WTC11 (cell line): ENCODE measurements around the gene CFAP20DC. TPM values are rescaled to one million over a fixed set of nuclear protein-coding genes. Genes with fewer than 3 reads are reported as not detected.

ENCODE experiments used
- ATAC-seq: fragments of 200-7000 bp; cut with Tn5 transposase; 2 replicates; pipeline ENCODE4 v1.10.0; 2021; ENCODE audit warnings: mild to moderate bottlenecking, moderate library complexity
- CTCF ChIA-PET: fragments of 300-600 bp; sonication (Branson Sonifier 250); formaldehyde crosslinking; loops from one replicate; lab custom pipeline; 2021; ENCODE audit warnings: antibody characterized with exemption; lab: Charles Lee
- POLR2A ChIA-PET: fragments of 350-600 bp; sonication (Branson Sonifier 250); formaldehyde crosslinking; loops from one replicate; lab custom pipeline; 2021; ENCODE audit warnings: antibody characterized with exemption; lab: Charles Lee
- DNase-seq: peaks from one replicate; pipeline ENCODE4 v3.0.0; 2021; ENCODE audit warnings: low spot score
- H3K27ac Mint-ChIP-seq: 2 replicates; pipeline ENCODE4 v1.8.0; 2021; ENCODE audit warnings: mixed read lengths
- H3K27me3 Mint-ChIP-seq: 2 replicates; pipeline ENCODE4 v1.8.0; 2021; ENCODE audit warnings: low read depth, mild to moderate bottlenecking, moderate library complexity, mixed read lengths
- H3K36me3 Mint-ChIP-seq: 2 replicates; pipeline ENCODE4 v1.8.0; 2021; ENCODE audit warnings: mixed read lengths
- H3K4me1 Mint-ChIP-seq: 2 replicates; pipeline ENCODE4 v1.8.0; 2022; ENCODE audit warnings: mixed read lengths
- H3K4me3 Mint-ChIP-seq: 2 replicates; pipeline ENCODE4 v1.8.0; 2021; ENCODE audit warnings: mild to moderate bottlenecking, moderate library complexity, mixed read lengths
- H3K9me3 Mint-ChIP-seq: 2 replicates; pipeline ENCODE4 v1.8.0; 2021; ENCODE audit warnings: mixed read lengths
- ATF3 ChIP-seq: sonication (generic); formaldehyde crosslinking; conservative IDR thresholded peaks from 2 replicates; pipeline ENCODE4 v1.8.1; 2022; ENCODE audit warnings: mild to moderate bottlenecking, missing genetic modification reagents
- ATF6 ChIP-seq: sonication (generic); formaldehyde crosslinking; IDR thresholded peaks from 2 replicates; pipeline ENCODE4 v1.8.1; 2023; ENCODE audit warnings: mild to moderate bottlenecking, missing genetic modification reagents
- CBFB ChIP-seq: sonication (generic); formaldehyde crosslinking; IDR thresholded peaks from 2 replicates; pipeline ENCODE4 v1.8.1; 2022; ENCODE audit warnings: mild to moderate bottlenecking, low read depth, missing genetic modification reagents
- CREB1 ChIP-seq: sonication (generic); formaldehyde crosslinking; IDR thresholded peaks from 2 replicates; pipeline ENCODE4 v1.8.0; 2023; ENCODE audit warnings: mild to moderate bottlenecking, missing genetic modification reagents
- E2F5 ChIP-seq: sonication (generic); formaldehyde crosslinking; IDR thresholded peaks from 2 replicates; pipeline ENCODE4 v1.8.1; 2022; ENCODE audit warnings: mild to moderate bottlenecking, moderate library complexity, missing genetic modification reagents
- ERG ChIP-seq: fragments of 250-450 bp; sonication (Bioruptor Pico); IDR thresholded peaks from 2 replicates; pipeline ENCODE4 v1.8.0; 2021; ENCODE audit warnings: mild to moderate bottlenecking
- ESRRA ChIP-seq: sonication (generic); formaldehyde crosslinking; IDR thresholded peaks from 2 replicates; pipeline ENCODE4 v1.8.1; 2022; ENCODE audit warnings: mild to moderate bottlenecking, missing genetic modification reagents, borderline replicate concordance
- GABPB1 ChIP-seq: sonication (generic); formaldehyde crosslinking; IDR thresholded peaks from 2 replicates; pipeline ENCODE4 v1.8.1; 2023; ENCODE audit warnings: mild to moderate bottlenecking, missing genetic modification reagents
- JUN ChIP-seq: sonication (generic); formaldehyde crosslinking; IDR thresholded peaks from 2 replicates; pipeline ENCODE4 v1.8.0; 2023; ENCODE audit warnings: mild to moderate bottlenecking, missing genetic modification reagents
- MXD4 ChIP-seq: fragments of 250-450 bp; sonication (Bioruptor Pico); IDR thresholded peaks from 2 replicates; pipeline ENCODE4 v1.8.0; 2021; ENCODE audit warnings: mild to moderate bottlenecking, moderate library complexity, borderline replicate concordance
- MYBL2 ChIP-seq: sonication (generic); formaldehyde crosslinking; IDR thresholded peaks from 2 replicates; pipeline ENCODE4 v1.8.1; 2023; ENCODE audit warnings: mild to moderate bottlenecking, moderate library complexity, missing genetic modification reagents
- NFATC4 ChIP-seq: fragments of 250-450 bp; sonication (Bioruptor Pico); IDR thresholded peaks from 2 replicates; pipeline ENCODE4 v1.9.0; 2021; ENCODE audit warnings: mild to moderate bottlenecking
- PRRX2 ChIP-seq: fragments of 250-450 bp; sonication (Bioruptor Pico); IDR thresholded peaks from 2 replicates; pipeline ENCODE4 v1.8.0; 2021; ENCODE audit warnings: mild to moderate bottlenecking
- SMAD3 ChIP-seq: sonication (generic); formaldehyde crosslinking; IDR thresholded peaks from 2 replicates; pipeline ENCODE4 v1.8.0; 2022; ENCODE audit warnings: missing genetic modification reagents, mild to moderate bottlenecking, borderline replicate concordance
- SP1 ChIP-seq: sonication (generic); formaldehyde crosslinking; conservative IDR thresholded peaks from 2 replicates; pipeline ENCODE4 v1.8.1; 2022; ENCODE audit warnings: missing genetic modification reagents
- STAT6 ChIP-seq: sonication (generic); formaldehyde crosslinking; conservative IDR thresholded peaks from 2 replicates; pipeline ENCODE4 v1.8.1; 2023; ENCODE audit warnings: mild to moderate bottlenecking, low read depth, missing genetic modification reagents, moderate library complexity
- TP53 ChIP-seq: sonication (generic); formaldehyde crosslinking; IDR thresholded peaks from 2 replicates; pipeline ENCODE4 v1.8.1; 2023; ENCODE audit warnings: mild to moderate bottlenecking, missing genetic modification reagents
- USF2 ChIP-seq: sonication (generic); formaldehyde crosslinking; IDR thresholded peaks from 2 replicates; pipeline ENCODE4 v1.8.1; 2023; ENCODE audit warnings: mild to moderate bottlenecking, missing genetic modification reagents, moderate library complexity
- ZBTB43 ChIP-seq: sonication (generic); formaldehyde crosslinking; IDR thresholded peaks from 2 replicates; pipeline ENCODE4 v1.8.1; 2023; ENCODE audit warnings: mild to moderate bottlenecking, missing genetic modification reagents
- ZNF138 ChIP-seq: sonication (generic); formaldehyde crosslinking; conservative IDR thresholded peaks from 2 replicates; pipeline ENCODE4 v1.8.1; 2022; ENCODE audit warnings: mild to moderate bottlenecking, moderate library complexity, missing genetic modification reagents
- ZNF317 ChIP-seq: sonication (generic); formaldehyde crosslinking; IDR thresholded peaks from 2 replicates; pipeline ENCODE4 v1.8.1; 2023; ENCODE audit warnings: low read depth, mild to moderate bottlenecking, moderate library complexity, missing genetic modification reagents, borderline replicate concordance
- ZSCAN18 ChIP-seq: fragments of 250-450 bp; sonication (Bioruptor Pico); IDR thresholded peaks from 2 replicates; pipeline ENCODE4 v2.1.2; 2022; ENCODE audit warnings: mild to moderate bottlenecking, moderate library complexity
- total RNA-seq: library from RNA; stranded (reverse); gene quantifications from 3 replicates; pipeline ENCODE4 v1.2.3, GENCODE V29; 2021

Gene CFAP20DC
- total RNA-seq, 1 experiment from 2014 or later, result 4.9 TPM

- ATAC-seq, result peak; percentile 65
- peaks cover 15% of the 10 kb centered on the region for H3K4me1 Mint-ChIP-seq
- no peak overlapping the region for H3K27ac Mint-ChIP-seq
- peaks cover 56% of the 10 kb centered on the region for H3K9me3 Mint-ChIP-seq
- POLR2A ChIA-PET, result no interaction called here
- TF ChIP-seq TP53 (CRISPR knock-in tag) (no peak), USF2 (no peak), E2F5 (CRISPR knock-in tag) (no peak), ZSCAN18 (CRISPR knock-in tag) (no peak), MYBL2 (CRISPR knock-in tag) (no peak), ATF6 (CRISPR knock-in tag) (no peak)
- CTCF ChIA-PET, result no interaction called here
- H3K4me3 Mint-ChIP-seq, result no peak overlapping the region
- no peak for DNase-seq
- H3K36me3 Mint-ChIP-seq, result peaks cover 22% of the 10 kb centered on the region
- peaks cover 3% of the 10 kb centered on the region; the same call in 1 of the 2 replicates for H3K27me3 Mint-ChIP-seq
These were observed 150.5 kb downstream of the CFAP20DC start for GRCh38 chr3:58899159-58899952.

GRCh38 chr3:58898513-58898912 is 151.3 kb downstream of the CFAP20DC start:
- no peak for ATAC-seq
- CTCF ChIA-PET, result no interaction called here
- H3K4me3 Mint-ChIP-seq, result no peak overlapping the region
- peaks cover 25% of the 10 kb centered on the region for H3K36me3 Mint-ChIP-seq
- peaks cover 15% of the 10 kb centered on the region for H3K4me1 Mint-ChIP-seq
- POLR2A ChIA-PET, result no interaction called here
- no peak overlapping the region for H3K27ac Mint-ChIP-seq
- DNase-seq, result no peak
- peaks cover 3% of the 10 kb centered on the region; the same call in 1 of the 2 replicates for H3K27me3 Mint-ChIP-seq
- TF ChIP-seq GABPB1 (CRISPR knock-in tag) (no peak), ZNF317 (no peak), ZBTB43 (CRISPR knock-in tag) (no peak), ZNF138 (no peak), ERG (CRISPR knock-in tag) (no peak), ESRRA (CRISPR knock-in tag) (no peak), ATF3 (CRISPR knock-in tag) (no peak), CREB1 (CRISPR knock-in tag) (no peak), PRRX2 (CRISPR knock-in tag) (no peak), CBFB (CRISPR knock-in tag) (no peak), NFATC4 (CRISPR knock-in tag) (no peak), MXD4 (CRISPR knock-in tag) (no peak), SP1 (CRISPR knock-in tag) (no peak), JUN (no peak), STAT6 (CRISPR knock-in tag) (no peak), SMAD3 (no peak)
- peaks cover 59% of the 10 kb centered on the region for H3K9me3 Mint-ChIP-seq
